ENCODE measurements around the gene MICAL1. TPM values are rescaled to one million over a fixed set of nuclear protein-coding genes. Genes with fewer than 3 reads are reported as not detected.

The MICAL1 gene
- total RNA-seq, 3 donors from 2014 or later (not counting 1 experiment from before 2014, with no cell fraction given): 72.4 to 102 (median 81.3) TPM

- intact Hi-C loops (cut with micrococcal nuclease): no loop called here
- H3K4me1 Mint-ChIP-seq: peaks cover 44 to 47% of the 10 kb centered on the region in 2 donors
- WGBS (ENCODE audit: insufficient coverage): 66% methylated on average over 5 of the region's 5 CpGs
These were observed 15.7 kb upstream of the MICAL1 start for GRCh38 chr6:109471105-109471810.

GRCh38 chr6:109469591-109470189 is 14.1 kb upstream of the MICAL1 start:
- Histone ChIP-seq H3K4me1 (ENCODE audit: control insufficient read depth, insufficient read depth, low read length) (peaks cover 13% of the 10 kb centered on the region), H3K36me3 (ENCODE audit: control insufficient read depth, insufficient read depth, low read length) (peaks cover 79% of the 10 kb centered on the region), H3K27ac (ENCODE audit: low read length) (no peak overlapping the region), H3K4me3 (ENCODE audit: low read length) (no peak overlapping the region), H3K27me3 (ENCODE audit: control insufficient read depth, insufficient read depth, low read length) (no peaks in the 10 kb centered on the region), H3K9me3 (ENCODE audit: control insufficient read depth, insufficient read depth, low read length) (no peaks in the 10 kb centered on the region)
- DNase-seq (no peak), ATAC-seq (no peak)
- H3K4me1 Mint-ChIP-seq: peaks cover 31 to 35% of the 10 kb centered on the region in 2 donors
- no peaks in the 10 kb centered on the region for H3K9me3 Mint-ChIP-seq
- H3K4me3 Mint-ChIP-seq: no peak overlapping the region
- H3K27me3 Mint-ChIP-seq (ENCODE audit: low read depth in 2 of 2): no peaks in the 10 kb centered on the region
- WGBS (ENCODE audit: insufficient coverage): 96% methylated on average over 5 of the region's 5 CpGs
- TF ChIP-seq CTCF (IDR thresholded peaks at IDR 0.05): no peak
- peaks cover 40% of the 10 kb centered on the region for H3K36me3 Mint-ChIP-seq
- intact Hi-C loops (cut with micrococcal nuclease): no loop called here
- no peak overlapping the region for H3K27ac Mint-ChIP-seq

More at GRCh38 chr6:109471105-109471810, 15.7 kb upstream of the MICAL1 start:
- Mint-ChIP-seq H3K27ac (peak overlapping the region in 1 of 2 donors; percentile 15), H3K27me3 (ENCODE audit: low read depth in 2 of 2) (no peaks in the 10 kb centered on the region), H3K9me3 (no peaks in the 10 kb centered on the region), H3K36me3 (peaks cover 46% of the 10 kb centered on the region), H3K4me3 (no peak overlapping the region)
- no peaks in the 10 kb centered on the region for H3K27me3 ChIP-seq (ENCODE audit: control insufficient read depth, insufficient read depth, low read length)
- DNase-seq: no peak
- H3K27ac ChIP-seq (ENCODE audit: low read length): no peak overlapping the region
- no peak overlapping the region for H3K4me3 ChIP-seq (ENCODE audit: low read length)
- peaks cover 79% of the 10 kb centered on the region for H3K36me3 ChIP-seq (ENCODE audit: control insufficient read depth, insufficient read depth, low read length)
- no peaks in the 10 kb centered on the region for H3K9me3 ChIP-seq (ENCODE audit: control insufficient read depth, insufficient read depth, low read length)
- no peak for TF ChIP-seq CTCF (IDR thresholded peaks at IDR 0.05)
- peaks cover 13% of the 10 kb centered on the region for H3K4me1 ChIP-seq (ENCODE audit: control insufficient read depth, insufficient read depth, low read length)
- ATAC-seq: peak in 1 of 3 donors; percentile 21

- WGBS (ENCODE audit: insufficient coverage): over 99% methylated on average over 6 of the region's 6 CpGs
- TF ChIP-seq CTCF (IDR thresholded peaks at IDR 0.05): no peak
- ATAC-seq (no peak), DNase-seq (no peak)
- Mint-ChIP-seq H3K27me3 (ENCODE audit: low read depth in 2 of 2) (no peaks in the 10 kb centered on the region), H3K27ac (peak overlapping the region in 1 of 2 donors; percentile 9), H3K36me3 (peaks cover 42% of the 10 kb centered on the region), H3K4me3 (no peak overlapping the region), H3K4me1 (peaks cover 25 to 28% of the 10 kb centered on the region in 2 donors), H3K9me3 (no peaks in the 10 kb centered on the region)
- no peaks in the 10 kb centered on the region for H3K27me3 ChIP-seq (ENCODE audit: control insufficient read depth, insufficient read depth, low read length)
- intact Hi-C loops (cut with micrococcal nuclease): no loop called here
- peaks cover 13% of the 10 kb centered on the region for H3K4me1 ChIP-seq (ENCODE audit: control insufficient read depth, insufficient read depth, low read length)
- no peaks in the 10 kb centered on the region for H3K9me3 ChIP-seq (ENCODE audit: control insufficient read depth, insufficient read depth, low read length)
- H3K4me3 ChIP-seq (ENCODE audit: low read length): no peak overlapping the region
- peaks cover 84% of the 10 kb centered on the region for H3K36me3 ChIP-seq (ENCODE audit: control insufficient read depth, insufficient read depth, low read length)
- no peak overlapping the region for H3K27ac ChIP-seq (ENCODE audit: low read length)
These were observed 12.1 kb upstream of the MICAL1 start for GRCh38 chr6:109467696-109468095.
